Mesodermal cell (in vitro differentiated cells): ENCODE results near the gene PIGH.
"Not testable (repeated sequence)": the region's sequence is repeated elsewhere in the genome, so short reads cannot be mapped to it uniquely, and the experiment has no call there.

Source experiments
- H3K27ac ChIP-seq: 2 replicates; pipeline ENCODE4 v1.7.0; 2013; ENCODE audit warnings: mild to moderate bottlenecking, low read depth, low read length, moderate library complexity; ENCODE audit not compliant: severe bottlenecking
- H3K36me3 ChIP-seq: 2 replicates; pipeline ENCODE4 v1.7.1; 2013; ENCODE audit warnings: mild to moderate bottlenecking, low read length, moderate library complexity; ENCODE audit not compliant: control insufficient read depth, insufficient read depth
- H3K4me1 ChIP-seq: one replicate; pipeline ENCODE4 v1.7.1; 2013; ENCODE audit warnings: mild to moderate bottlenecking, low read length; ENCODE audit not compliant: insufficient read depth, control insufficient read depth, poor library complexity, severe bottlenecking
- H3K4me3 ChIP-seq: 2 replicates; pipeline ENCODE4 v1.7.0; 2013; ENCODE audit warnings: low read length, control low read depth, mild to moderate bottlenecking; ENCODE audit not compliant: insufficient read depth, poor library complexity, severe bottlenecking; ENCODE audit errors: extremely low read depth
- H3K9me3 ChIP-seq: 2 replicates; pipeline ENCODE4 v1.7.1; 2013; ENCODE audit warnings: mild to moderate bottlenecking, low read length, moderate library complexity; ENCODE audit not compliant: control insufficient read depth
- WGBS, 2 experiments: methylation state at CpG; one replicate each; pipeline ENCODE4 v1.1.5; 2013; ENCODE audit warnings: missing lambda C conversion rate in 2 of 2; ENCODE audit not compliant: insufficient coverage in 2 of 2; 5-methylcytosine and 5-hydroxymethylcytosine counted together

The PIGH gene

DNA sequence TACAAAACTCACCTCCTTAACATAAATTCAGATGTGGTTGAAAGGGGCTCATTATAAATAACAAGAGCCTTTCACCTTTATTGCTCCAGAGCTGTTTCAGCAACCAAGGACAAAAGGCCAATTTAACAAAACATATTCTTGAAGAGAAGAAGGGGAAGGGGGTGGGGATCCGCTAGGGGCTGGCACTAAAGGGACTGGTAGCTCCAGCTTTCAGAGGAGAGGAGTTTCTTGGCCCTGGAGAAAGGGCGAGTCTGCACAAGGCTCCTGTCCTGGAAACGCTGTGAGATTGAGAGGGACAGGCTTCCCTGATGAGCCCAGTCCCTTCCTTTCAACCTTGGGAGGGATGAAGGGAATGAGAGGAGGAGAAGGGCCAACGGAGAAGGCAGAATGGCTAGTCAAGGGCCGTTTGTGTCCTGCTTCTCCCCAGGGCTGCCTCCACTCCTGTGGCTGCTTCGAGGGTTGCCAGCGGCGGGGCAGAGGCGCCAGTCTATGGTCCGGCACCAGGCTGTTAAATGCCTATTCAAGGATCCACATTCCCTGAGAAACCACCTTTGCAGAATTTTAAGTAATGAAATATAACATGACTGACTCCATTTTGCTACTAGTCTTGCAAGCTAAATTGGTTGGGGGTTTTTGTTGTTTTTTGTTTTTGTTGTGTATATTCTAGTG lies 9.7 kb upstream of the PIGH start:
- Histone ChIP-seq H3K9me3 (no peaks in the 10 kb centered on the region), H3K36me3 (no peaks in the 10 kb centered on the region), H3K27ac (no peak overlapping the region), H3K4me1 (no peaks in the 10 kb centered on the region), H3K4me3 (no peak overlapping the region)
- WGBS, 2 experiments: 72 to 76% methylated on average over 8 of the region's 10 CpGs

DNA sequence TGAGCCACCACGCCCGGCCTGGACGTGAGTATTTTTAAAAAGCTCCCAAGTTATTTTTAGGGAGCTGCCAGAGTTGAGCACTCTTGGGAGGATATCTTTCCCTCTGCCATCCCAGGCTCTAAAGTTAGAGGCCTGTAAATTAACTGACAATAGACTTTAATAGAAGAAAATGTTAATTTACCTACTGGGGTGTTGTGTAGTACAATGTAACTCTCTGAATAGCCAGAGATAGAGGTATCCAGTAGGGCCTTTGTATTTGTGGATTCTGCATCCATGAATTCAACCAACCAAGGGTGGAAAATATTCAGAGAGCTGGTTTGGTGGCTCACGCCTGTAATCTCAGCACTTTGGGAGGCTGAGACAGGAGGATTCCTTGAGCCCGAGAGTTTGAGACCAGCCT lies 7.6 kb upstream of the PIGH start:
- 95 to 100% methylated on average over 1 to 4 of the region's 5 CpGs for WGBS, 2 experiments
- Histone ChIP-seq H3K27ac (no peak overlapping the region), H3K4me1 (no peaks in the 10 kb centered on the region), H3K9me3 (no peaks in the 10 kb centered on the region), H3K4me3 (no peak overlapping the region), H3K36me3 (no peaks in the 10 kb centered on the region)

DNA sequence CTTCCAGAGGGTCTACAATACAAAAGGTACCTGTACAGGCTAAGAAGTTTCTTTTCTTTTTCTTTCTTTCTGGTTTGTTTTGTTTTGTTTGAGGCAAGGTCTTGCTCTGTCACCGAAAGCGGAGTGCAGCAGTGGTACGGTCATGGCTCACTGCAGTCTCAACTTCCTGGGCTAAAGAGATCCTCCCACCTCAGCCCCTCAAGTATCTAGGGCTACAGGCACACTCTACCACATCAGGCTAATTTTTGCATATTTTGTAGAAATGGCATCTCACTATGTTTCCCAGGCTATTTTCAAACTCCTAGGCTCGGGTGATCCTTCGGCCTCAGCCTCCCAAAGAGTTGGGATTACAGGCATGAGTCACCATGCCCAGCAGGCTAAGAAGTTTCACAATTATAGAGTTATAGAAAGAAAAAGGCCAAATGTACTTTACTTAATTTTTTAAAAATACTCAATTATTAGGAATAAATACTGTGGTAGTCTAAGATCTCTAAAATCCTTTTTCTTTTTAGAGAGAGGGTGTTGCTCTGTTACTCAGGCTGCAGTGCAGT lies 3.0 kb upstream of the PIGH start:
- no peaks in the 10 kb centered on the region for H3K9me3 ChIP-seq
- H3K36me3 ChIP-seq: no peaks in the 10 kb centered on the region
- WGBS, 2 experiments: 56 to 81% methylated on average over 3 to 5 of the region's 5 CpGs
- H3K4me3 ChIP-seq: no peak overlapping the region
- no peak overlapping the region for H3K27ac ChIP-seq
- no peaks in the 10 kb centered on the region for H3K4me1 ChIP-seq

DNA sequence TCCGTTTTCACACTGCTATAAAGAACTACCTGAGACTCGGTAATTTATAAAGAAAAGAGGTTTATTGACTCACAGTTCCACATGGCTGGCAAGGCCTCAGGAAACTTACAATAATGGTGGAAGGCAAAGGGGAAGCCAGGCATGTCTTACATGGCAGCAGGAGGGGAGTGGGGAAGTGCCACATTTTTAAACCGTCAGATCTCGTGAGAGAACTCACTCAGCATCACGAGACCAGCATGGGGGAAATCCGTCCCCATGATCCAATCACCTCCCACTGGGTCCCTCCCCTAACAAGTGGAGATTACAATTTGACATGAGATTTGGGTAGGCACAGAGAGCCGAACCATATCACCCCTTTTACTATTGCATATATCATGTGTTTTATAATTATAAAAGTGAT lies 2.0 kb upstream of the PIGH start:
- no peak overlapping the region for H3K4me3 ChIP-seq
- 71% methylated on average over 3 of the region's 7 CpGs; no CpG with 5 or more reads in 1 of the 2 experiments for WGBS, 2 experiments
- H3K36me3 ChIP-seq: no peaks in the 10 kb centered on the region
- no peak overlapping the region for H3K27ac ChIP-seq
- H3K4me1 ChIP-seq: no peaks in the 10 kb centered on the region
- no peaks in the 10 kb centered on the region for H3K9me3 ChIP-seq

DNA sequence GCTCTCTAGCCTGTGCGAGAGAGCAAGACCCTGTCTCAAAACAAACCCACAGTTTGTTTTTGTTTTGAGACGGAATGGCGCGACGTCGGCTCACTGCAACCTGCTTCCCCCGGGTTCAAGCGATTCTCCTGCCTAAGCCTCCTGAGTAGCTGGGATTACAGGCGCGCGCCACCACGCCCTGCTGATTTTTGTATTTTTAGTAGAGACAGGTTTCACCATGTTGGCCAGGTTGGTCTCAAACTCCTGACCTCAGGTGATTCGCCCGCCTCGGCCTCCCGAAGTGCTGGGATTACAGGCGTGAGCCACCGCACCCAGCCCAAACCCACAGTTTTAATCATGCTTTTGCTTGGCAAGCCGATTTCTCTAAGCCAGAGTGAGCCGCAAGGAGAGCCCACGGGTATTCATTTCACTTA lies 500 bp upstream of the PIGH start:
- 92 to 93% methylated on average over 19 to 20 of the region's 21 CpGs for WGBS, 2 experiments
- not testable (repeated sequence) for H3K36me3 ChIP-seq, H3K27ac ChIP-seq, H3K4me1 ChIP-seq, H3K9me3 ChIP-seq
- H3K4me3 ChIP-seq: peak overlapping the region; percentile 64

DNA sequence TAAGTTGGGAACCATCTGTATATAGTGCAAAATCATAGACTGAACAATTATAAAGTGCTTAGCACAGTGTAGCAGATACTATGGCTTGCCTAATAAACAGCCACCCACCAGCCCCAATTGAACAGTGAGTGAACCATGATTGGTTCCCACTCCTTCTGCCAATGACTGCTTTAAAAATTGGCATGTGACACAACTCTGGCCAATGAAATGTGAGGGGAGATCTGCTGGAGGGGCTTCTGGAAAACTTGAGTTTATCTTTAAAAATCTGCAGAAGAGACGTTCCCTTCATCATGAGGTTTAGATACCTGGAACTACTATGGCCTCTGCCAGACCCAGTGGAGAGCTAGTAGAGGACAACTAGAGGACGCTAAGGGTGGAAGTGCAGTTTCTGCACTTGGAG lies 4.7 kb downstream of the PIGH start:
- 92 to 100% methylated on average over 2 of the region's 2 CpGs for WGBS, 2 experiments
- Histone ChIP-seq H3K36me3 (peaks cover 10% of the 10 kb centered on the region), H3K4me3 (no peak overlapping the region), H3K4me1 (no peaks in the 10 kb centered on the region), H3K9me3 (no peaks in the 10 kb centered on the region), H3K27ac (no peak overlapping the region)

DNA sequence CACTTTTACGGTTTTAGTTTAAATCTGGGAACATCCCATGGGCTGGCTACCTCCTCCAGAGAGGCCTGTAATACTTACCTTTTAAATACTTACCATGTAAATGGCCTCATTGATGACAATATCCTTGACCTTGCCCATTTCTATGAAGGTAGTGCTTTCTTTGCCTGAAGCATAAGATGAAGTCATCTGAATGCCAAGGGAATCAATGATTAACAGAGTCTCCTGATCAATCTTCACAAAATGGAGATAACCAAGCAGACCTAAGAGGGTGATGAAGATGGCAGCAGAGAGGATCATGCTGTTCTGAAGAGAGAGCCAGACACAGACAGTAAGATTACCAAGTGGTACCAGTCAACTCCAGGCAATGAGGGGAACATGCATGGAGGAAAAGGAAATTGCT lies 6.4 kb downstream of the PIGH start:
- no CpG with 5 or more reads among the region's 1 CpG for WGBS, 2 experiments
- H3K9me3 ChIP-seq, H3K4me1 ChIP-seq, H3K4me3 ChIP-seq, H3K27ac ChIP-seq: not testable (repeated sequence)
- peaks cover 13% of the 10 kb centered on the region for H3K36me3 ChIP-seq

DNA sequence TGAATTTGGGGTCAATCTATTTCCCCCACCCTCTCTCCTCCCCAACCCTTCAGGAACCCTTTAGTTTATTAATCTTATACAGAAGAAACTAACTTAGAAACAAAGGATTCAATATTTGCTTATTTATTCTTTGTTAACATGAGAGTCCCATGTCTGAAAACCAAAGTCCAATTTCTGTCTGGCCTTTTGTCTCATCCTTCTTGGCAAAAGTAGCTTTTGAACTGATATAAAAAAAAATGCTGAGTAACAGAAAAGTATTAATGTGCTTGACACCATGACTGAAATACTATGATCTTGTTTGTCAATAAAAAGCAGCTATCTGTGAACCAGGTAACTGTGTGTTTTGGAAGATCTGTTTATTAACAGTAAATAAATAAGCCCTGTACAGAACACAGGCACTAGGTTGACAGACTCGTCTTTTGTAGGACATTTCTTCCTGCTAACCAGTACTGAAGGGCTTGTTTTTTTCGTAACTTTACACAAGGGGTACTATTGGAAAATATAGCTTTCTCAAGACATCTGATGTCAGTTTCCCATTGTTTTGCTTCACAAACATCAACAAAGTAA lies 10.8 kb downstream of the PIGH start:
- H3K36me3 ChIP-seq: peaks cover 26% of the 10 kb centered on the region
- 93% methylated on average over 2 of the region's 2 CpGs; no CpG with 5 or more reads in 1 of the 2 experiments for WGBS, 2 experiments

DNA sequence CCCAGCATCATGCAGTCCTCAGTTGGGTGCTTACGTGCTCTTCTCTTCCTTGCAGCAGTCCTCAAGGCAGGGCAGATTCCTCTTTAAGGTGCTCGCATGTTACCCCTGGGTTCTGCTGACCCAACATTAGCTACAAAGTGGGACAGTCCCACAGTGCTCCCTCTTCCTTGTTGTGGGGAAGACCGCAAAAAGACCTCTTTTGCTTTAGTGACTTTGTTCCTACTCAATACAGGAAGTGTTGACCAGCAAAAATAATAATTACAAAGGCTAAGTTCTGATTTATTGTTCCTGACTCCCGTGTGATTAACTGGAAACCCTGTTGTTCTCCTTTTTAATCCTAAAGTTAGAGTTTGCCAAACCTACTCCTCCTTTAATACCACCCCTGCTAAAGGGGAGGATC lies 13.7 kb downstream of the PIGH start:
- H3K9me3 ChIP-seq: no peaks in the 10 kb centered on the region
- WGBS, 2 experiments: 94 to 96% methylated on average over 2 to 4 of the region's 4 CpGs
- H3K4me1 ChIP-seq: no peaks in the 10 kb centered on the region

More for the DNA sequence above, 10.8 kb downstream of the PIGH start:
- no peaks in the 10 kb centered on the region for H3K4me1 ChIP-seq
- H3K4me3 ChIP-seq: no peak overlapping the region
- no peaks in the 10 kb centered on the region for H3K9me3 ChIP-seq
- H3K27ac ChIP-seq: no peak overlapping the region

DNA sequence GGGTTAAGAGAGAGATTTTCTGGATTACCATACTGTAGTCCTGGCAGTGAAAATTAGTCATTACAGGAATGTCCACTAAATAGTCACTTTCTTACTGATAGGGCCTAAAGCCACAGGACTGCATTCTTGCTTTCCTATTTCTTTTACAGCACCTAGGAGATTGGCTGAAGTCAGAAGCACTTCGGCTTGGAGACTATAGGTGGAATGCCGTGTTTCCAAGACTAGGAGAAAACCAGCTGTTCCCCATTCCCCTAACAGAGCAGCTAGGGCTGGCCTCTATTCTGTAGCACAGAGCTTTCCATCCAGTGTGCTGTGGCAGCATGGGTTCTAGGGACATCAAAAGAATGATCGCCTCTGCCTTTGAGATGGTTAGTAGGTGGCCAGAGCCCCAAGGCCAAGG lies 15.1 kb downstream of the PIGH start:
- WGBS, 2 experiments: 100% methylated on average over 2 of the region's 3 CpGs
- Histone ChIP-seq H3K4me3 (no peak overlapping the region), H3K9me3 (no peaks in the 10 kb centered on the region), H3K27ac (no peak overlapping the region), H3K4me1 (no peaks in the 10 kb centered on the region), H3K36me3 (peaks cover 16% of the 10 kb centered on the region)

More for the DNA sequence above, 13.7 kb downstream of the PIGH start:
- H3K4me3 ChIP-seq: no peak overlapping the region
- no peak overlapping the region for H3K27ac ChIP-seq
- peaks cover 16% of the 10 kb centered on the region for H3K36me3 ChIP-seq
